HepG2 (cell line): ENCODE results near the gene ZNF581. TPM values are rescaled to one million over a fixed set of nuclear protein-coding genes. Genes with fewer than 3 reads are reported as not detected.

Experiments used
- AGO2 ChIP-seq: fragments of 200-400 bp; formaldehyde crosslinking; optimal IDR thresholded peaks from 2 replicates; pipeline ENCODE3; 2017; ENCODE audit warnings: mild to moderate bottlenecking, low read depth, low read length, moderate library complexity
- GTF3A ChIP-seq: sonication (generic); formaldehyde crosslinking; conservative IDR thresholded peaks from 2 replicates; pipeline ENCODE4 v1.4.0; 2020; ENCODE audit warnings: mild to moderate bottlenecking, missing genetic modification reagents
- KLF6 ChIP-seq: IDR thresholded peaks from 2 replicates; pipeline ENCODE4 v1.8.0; 2016; ENCODE audit warnings: missing biosample characterization, missing genetic modification reagents
- MAFK ChIP-seq, 2 experiments: IDR thresholded peaks in 1 of 2; conservative IDR thresholded peaks in 1 of 2; 2 replicates each; pipeline ENCODE4 v1.6.1; 2011; ENCODE audit warnings: improper control_type of control experiment in 2 of 2, low read length in 2 of 2
- RBM22 ChIP-seq: fragments of 200-400 bp; formaldehyde crosslinking; optimal IDR thresholded peaks from 2 replicates; pipeline ENCODE3; 2017; ENCODE audit warnings: mild to moderate bottlenecking, low read length, moderate library complexity
- RNF2 ChIP-seq: fragments of 450-650 bp; conservative IDR thresholded peaks from 2 replicates; pipeline ENCODE4 v1.6.1; 2016; ENCODE audit warnings: low read depth
- SATB2 ChIP-seq: sonication (generic); formaldehyde crosslinking; IDR thresholded peaks from 2 replicates; pipeline ENCODE4 v1.5.0; 2020; ENCODE audit warnings: missing genetic modification reagents
- XBP1 ChIP-seq: sonication (generic); formaldehyde crosslinking; IDR thresholded peaks from 2 replicates; pipeline ENCODE4 v1.5.0; 2020; ENCODE audit warnings: missing genetic modification reagents
- ZBTB25 ChIP-seq: IDR thresholded peaks from 2 replicates; pipeline ENCODE4 v1.6.1; 2018; ENCODE audit warnings: missing genetic modification reagents
- ZMAT5 ChIP-seq: sonication (generic); formaldehyde crosslinking; IDR thresholded peaks from 2 replicates; pipeline ENCODE4 v1.5.0; 2020; ENCODE audit warnings: mild to moderate bottlenecking, low read depth, missing genetic modification reagents, borderline replicate concordance
- ZNF335 ChIP-seq: sonication (generic); formaldehyde crosslinking; IDR thresholded peaks from 2 replicates; pipeline ENCODE4 v1.4.0; 2020; ENCODE audit warnings: missing genetic modification reagents
- ZNF337 ChIP-seq: sonication (generic); formaldehyde crosslinking; IDR thresholded peaks from 2 replicates; pipeline ENCODE4 v1.5.1; 2020; ENCODE audit warnings: missing genetic modification reagents, low read depth, mild to moderate bottlenecking, borderline replicate concordance
- ZNF850 ChIP-seq: sonication (generic); formaldehyde crosslinking; conservative IDR thresholded peaks from 2 replicates; pipeline ENCODE4 v1.9.0; 2021; ENCODE audit warnings: mild to moderate bottlenecking, missing genetic modification reagents
- polyA plus RNA-seq, 8 experiments: library from polyadenylated mRNA; depleted of rRNA in 3 of 8; stranded (reverse) in 7 of 8; unstranded in 1 of 8; fragments of >200 nt; fragmentation: Illumina TruSeq in 4 of 8; extraction: Trizol in 4 of 8; gene quantifications; 2 replicates each; pipeline versions ENCODE4 v1.2.1 to v1.2.3, GENCODE V29; 2011 to 2016; ENCODE audit warnings: low read depth in 4 of 8, missing spikeins in 1 of 8, mixed read lengths in 1 of 8; ENCODE audit not compliant: insufficient read depth in 1 of 8
- total RNA-seq, 5 experiments: library from RNA; depleted of rRNA; stranded (reverse); fragments of >200 nt; fragmentation: Illumina TruSeq; extraction: Trizol; gene quantifications; 2 replicates each; pipeline ENCODE4 v1.2.3, GENCODE V29; 2016; ENCODE audit warnings: low read depth in 1 of 5
- TF ChIP-seq, protein P1 (sequence below): sonication (generic); formaldehyde crosslinking; IDR thresholded peaks from 2 replicates; pipeline ENCODE4 v1.4.0; 2020; ENCODE audit warnings: missing genetic modification reagents
- TF ChIP-seq, protein P2 (sequence below): sonication (generic); formaldehyde crosslinking; IDR thresholded peaks from 2 replicates; pipeline ENCODE4 v1.5.1; 2020; ENCODE audit warnings: mild to moderate bottlenecking, missing genetic modification reagents, moderate library complexity
- TF ChIP-seq, protein P3 (sequence below): sonication (generic); formaldehyde crosslinking; IDR thresholded peaks from 2 replicates; pipeline ENCODE4 v1.5.1; 2020; ENCODE audit warnings: missing genetic modification reagents, mild to moderate bottlenecking, borderline replicate concordance
- TF ChIP-seq, protein P4 (sequence below): sonication (generic); formaldehyde crosslinking; IDR thresholded peaks from 2 replicates; pipeline ENCODE4 v1.4.0; 2020; ENCODE audit warnings: missing genetic modification reagents, borderline replicate concordance

The ZNF581 gene
- total and polyA plus RNA-seq, 2 of the 13 experiments (the other 11 are each of a cell fraction or from before 2014, with no cell fraction given), result 19.6 to 49.5 TPM

- TF ChIP-seq, protein P1, sequence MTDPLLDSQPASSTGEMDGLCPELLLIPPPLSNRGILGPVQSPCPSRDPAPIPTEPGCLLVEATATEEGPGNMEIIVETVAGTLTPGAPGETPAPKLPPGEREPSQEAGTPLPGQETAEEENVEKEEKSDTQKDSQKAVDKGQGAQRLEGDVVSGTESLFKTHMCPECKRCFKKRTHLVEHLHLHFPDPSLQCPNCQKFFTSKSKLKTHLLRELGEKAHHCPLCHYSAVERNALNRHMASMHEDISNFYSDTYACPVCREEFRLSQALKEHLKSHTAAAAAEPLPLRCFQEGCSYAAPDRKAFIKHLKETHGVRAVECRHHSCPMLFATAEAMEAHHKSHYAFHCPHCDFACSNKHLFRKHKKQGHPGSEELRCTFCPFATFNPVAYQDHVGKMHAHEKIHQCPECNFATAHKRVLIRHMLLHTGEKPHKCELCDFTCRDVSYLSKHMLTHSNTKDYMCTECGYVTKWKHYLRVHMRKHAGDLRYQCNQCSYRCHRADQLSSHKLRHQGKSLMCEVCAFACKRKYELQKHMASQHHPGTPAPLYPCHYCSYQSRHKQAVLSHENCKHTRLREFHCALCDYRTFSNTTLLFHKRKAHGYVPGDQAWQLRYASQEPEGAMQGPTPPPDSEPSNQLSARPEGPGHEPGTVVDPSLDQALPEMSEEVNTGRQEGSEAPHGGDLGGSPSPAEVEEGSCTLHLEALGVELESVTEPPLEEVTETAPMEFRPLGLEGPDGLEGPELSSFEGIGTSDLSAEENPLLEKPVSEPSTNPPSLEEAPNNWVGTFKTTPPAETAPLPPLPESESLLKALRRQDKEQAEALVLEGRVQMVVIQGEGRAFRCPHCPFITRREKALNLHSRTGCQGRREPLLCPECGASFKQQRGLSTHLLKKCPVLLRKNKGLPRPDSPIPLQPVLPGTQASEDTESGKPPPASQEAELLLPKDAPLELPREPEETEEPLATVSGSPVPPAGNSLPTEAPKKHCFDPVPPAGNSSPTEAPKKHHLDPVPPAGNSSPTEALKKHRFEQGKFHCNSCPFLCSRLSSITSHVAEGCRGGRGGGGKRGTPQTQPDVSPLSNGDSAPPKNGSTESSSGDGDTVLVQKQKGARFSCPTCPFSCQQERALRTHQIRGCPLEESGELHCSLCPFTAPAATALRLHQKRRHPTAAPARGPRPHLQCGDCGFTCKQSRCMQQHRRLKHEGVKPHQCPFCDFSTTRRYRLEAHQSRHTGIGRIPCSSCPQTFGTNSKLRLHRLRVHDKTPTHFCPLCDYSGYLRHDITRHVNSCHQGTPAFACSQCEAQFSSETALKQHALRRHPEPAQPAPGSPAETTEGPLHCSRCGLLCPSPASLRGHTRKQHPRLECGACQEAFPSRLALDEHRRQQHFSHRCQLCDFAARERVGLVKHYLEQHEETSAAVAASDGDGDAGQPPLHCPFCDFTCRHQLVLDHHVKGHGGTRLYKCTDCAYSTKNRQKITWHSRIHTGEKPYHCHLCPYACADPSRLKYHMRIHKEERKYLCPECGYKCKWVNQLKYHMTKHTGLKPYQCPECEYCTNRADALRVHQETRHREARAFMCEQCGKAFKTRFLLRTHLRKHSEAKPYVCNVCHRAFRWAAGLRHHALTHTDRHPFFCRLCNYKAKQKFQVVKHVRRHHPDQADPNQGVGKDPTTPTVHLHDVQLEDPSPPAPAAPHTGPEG, result 0 out of 2 replicates have a peak, but pooled peaks have one; percentile 63
- TF ChIP-seq XBP1 (CRISPR knock-in tag) (no peak), ZMAT5 (CRISPR knock-in tag) (no peak), ZNF337 (CRISPR knock-in tag) (no peak), GTF3A (CRISPR knock-in tag) (no peak), AGO2 (peak; percentile 97), KLF6 (CRISPR knock-in tag) (0 out of 2 replicates have a peak, but pooled peaks have one; percentile 10), ZNF850 (CRISPR knock-in tag) (no peak), SATB2 (CRISPR knock-in tag) (no peak), RBM22 (no peak), MAFK (conservative IDR thresholded peaks at IDR 0.05 in 1 of 2, IDR thresholded peaks at IDR 0.05 in 1 of 2; ENCODE audit: low read length in 2 of 2) (no peak), RNF2 (peak; percentile 92), ZBTB25 (CRISPR knock-in tag) (no peak), ZNF335 (CRISPR knock-in tag) (no peak)
- TF ChIP-seq, protein P2, sequence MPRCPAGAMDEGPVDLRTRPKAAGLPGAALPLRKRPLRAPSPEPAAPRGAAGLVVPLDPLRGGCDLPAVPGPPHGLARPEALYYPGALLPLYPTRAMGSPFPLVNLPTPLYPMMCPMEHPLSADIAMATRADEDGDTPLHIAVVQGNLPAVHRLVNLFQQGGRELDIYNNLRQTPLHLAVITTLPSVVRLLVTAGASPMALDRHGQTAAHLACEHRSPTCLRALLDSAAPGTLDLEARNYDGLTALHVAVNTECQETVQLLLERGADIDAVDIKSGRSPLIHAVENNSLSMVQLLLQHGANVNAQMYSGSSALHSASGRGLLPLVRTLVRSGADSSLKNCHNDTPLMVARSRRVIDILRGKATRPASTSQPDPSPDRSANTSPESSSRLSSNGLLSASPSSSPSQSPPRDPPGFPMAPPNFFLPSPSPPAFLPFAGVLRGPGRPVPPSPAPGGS (CRISPR knock-in tag), result peak; percentile 74
- TF ChIP-seq, protein P3, sequence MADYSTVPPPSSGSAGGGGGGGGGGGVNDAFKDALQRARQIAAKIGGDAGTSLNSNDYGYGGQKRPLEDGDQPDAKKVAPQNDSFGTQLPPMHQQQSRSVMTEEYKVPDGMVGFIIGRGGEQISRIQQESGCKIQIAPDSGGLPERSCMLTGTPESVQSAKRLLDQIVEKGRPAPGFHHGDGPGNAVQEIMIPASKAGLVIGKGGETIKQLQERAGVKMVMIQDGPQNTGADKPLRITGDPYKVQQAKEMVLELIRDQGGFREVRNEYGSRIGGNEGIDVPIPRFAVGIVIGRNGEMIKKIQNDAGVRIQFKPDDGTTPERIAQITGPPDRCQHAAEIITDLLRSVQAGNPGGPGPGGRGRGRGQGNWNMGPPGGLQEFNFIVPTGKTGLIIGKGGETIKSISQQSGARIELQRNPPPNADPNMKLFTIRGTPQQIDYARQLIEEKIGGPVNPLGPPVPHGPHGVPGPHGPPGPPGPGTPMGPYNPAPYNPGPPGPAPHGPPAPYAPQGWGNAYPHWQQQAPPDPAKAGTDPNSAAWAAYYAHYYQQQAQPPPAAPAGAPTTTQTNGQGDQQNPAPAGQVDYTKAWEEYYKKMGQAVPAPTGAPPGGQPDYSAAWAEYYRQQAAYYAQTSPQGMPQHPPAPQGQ (CRISPR knock-in tag), result no peak
- TF ChIP-seq, protein P4, sequence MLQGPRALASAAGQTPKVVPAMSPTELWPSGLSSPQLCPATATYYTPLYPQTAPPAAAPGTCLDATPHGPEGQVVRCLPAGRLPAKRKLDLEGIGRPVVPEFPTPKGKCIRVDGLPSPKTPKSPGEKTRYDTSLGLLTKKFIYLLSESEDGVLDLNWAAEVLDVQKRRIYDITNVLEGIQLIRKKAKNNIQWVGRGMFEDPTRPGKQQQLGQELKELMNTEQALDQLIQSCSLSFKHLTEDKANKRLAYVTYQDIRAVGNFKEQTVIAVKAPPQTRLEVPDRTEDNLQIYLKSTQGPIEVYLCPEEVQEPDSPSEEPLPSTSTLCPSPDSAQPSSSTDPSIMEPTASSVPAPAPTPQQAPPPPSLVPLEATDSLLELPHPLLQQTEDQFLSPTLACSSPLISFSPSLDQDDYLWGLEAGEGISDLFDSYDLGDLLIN (CRISPR knock-in tag), result peak; percentile 37; the same call in 1 of the 2 replicates
These were observed 11.6 kb downstream of the ZNF581 start, which contains the start of gene U2AF2 (continued) for GRCh38 chr19:55654868-55655647.
